SK-N-SH (cell line): Measurements from ENCODE around the gene NT5DC3. TPM values are rescaled to one million over a fixed set of nuclear protein-coding genes. Genes with fewer than 3 reads are reported as not detected.

ENCODE experiments used
- CTCF ChIA-PET: fragments of 300-600, 350-600 bp; formaldehyde crosslinking; extraction: SDS; loops from one replicate; lab custom pipeline; 2021; lab: Yijun Ruan, JAX
- POLR2A ChIA-PET: fragments of 350-600 bp; sonication (Branson Sonifier 250); formaldehyde crosslinking; extraction: SDS; loops from one replicate; lab custom pipeline; 2020; ENCODE audit warnings: antibody characterized with exemption, inconsistent platforms; lab: Yijun Ruan, JAX
- DNase-seq: peaks from one replicate; pipeline ENCODE4 v3.0.0; 2012
- H2AFZ ChIP-seq: fragments of 200-600 bp; sonication (generic); 2 replicates; pipeline ENCODE4 v1.8.1; 2016; ENCODE audit warnings: antibody characterized with exemption, mild to moderate bottlenecking, low read depth
- H3F3A ChIP-seq: fragments of 200-600 bp; sonication (generic); replicated peaks from 2 replicates; pipeline ENCODE3; 2016; ENCODE audit warnings: antibody characterized with exemption, mild to moderate bottlenecking; ENCODE audit not compliant: insufficient read depth
- H3K27ac ChIP-seq, 2 experiments: fragments of 200-500 bp in 1 of 2; fragments of 200-600 bp in 1 of 2; sonication (Bioruptor generic) in 1 of 2; sonication (generic), shearing (Covaris generic) in 1 of 2; 2 replicates each; pipeline versions ENCODE4 v1.5.1 to v1.6.1; 2014 to 2016; ENCODE audit warnings: low read depth in 2 of 2, inconsistent platforms in 1 of 2, low read length in 1 of 2, mild to moderate bottlenecking in 1 of 2, mixed read lengths in 1 of 2
- H3K27me3 ChIP-seq: fragments of 200-600 bp; sonication (generic), shearing (Covaris generic); 2 replicates; pipeline ENCODE4 v1.6.1; 2016; ENCODE audit warnings: mixed run types; ENCODE audit not compliant: insufficient read depth
- H3K36me3 ChIP-seq, 2 experiments: fragments of 200-500 bp in 1 of 2; fragments of 200-600 bp in 1 of 2; sonication (Bioruptor generic) in 1 of 2; sonication (generic) in 1 of 2; replicated peaks in 1 of 2; 2 replicates each; pipeline versions ENCODE3 to v1.5.1; 2014 to 2016; ENCODE audit warnings: low read length in 1 of 2, mild to moderate bottlenecking in 1 of 2; ENCODE audit not compliant: insufficient read depth in 2 of 2, control insufficient read depth in 1 of 2
- H3K4me1 ChIP-seq, 2 experiments: fragments of 200-500 bp in 1 of 2; fragments of 200-600 bp in 1 of 2; sonication (Bioruptor generic) in 1 of 2; sonication (generic), shearing (Covaris generic) in 1 of 2; 2 replicates each; pipeline versions ENCODE4 v1.5.1 to v1.6.1; 2014 to 2016; ENCODE audit warnings: low read depth in 1 of 2, low read length in 1 of 2, mixed run types in 1 of 2; ENCODE audit not compliant: insufficient read depth in 2 of 2, control insufficient read depth in 1 of 2
- H3K4me2 ChIP-seq: fragments of 200-600 bp; sonication (generic), shearing (Covaris generic); 2 replicates; pipeline ENCODE4 v1.6.1; 2017; ENCODE audit warnings: mixed run types
- H3K4me3 ChIP-seq, 2 experiments: fragments of 200-500 bp in 1 of 2; fragments of 200-600 bp in 1 of 2; sonication (Bioruptor generic) in 1 of 2; sonication (generic), shearing (Covaris generic) in 1 of 2; 2 replicates each; pipeline versions ENCODE4 v1.5.1 to v1.8.1; 2014 to 2016; ENCODE audit warnings: low read depth in 2 of 2, inconsistent platforms in 1 of 2, low read length in 1 of 2, mild to moderate bottlenecking in 1 of 2, mixed read lengths in 1 of 2, moderate library complexity in 1 of 2
- H3K79me2 ChIP-seq: fragments of 200-600 bp; sonication (generic); 2 replicates; pipeline ENCODE4 v1.8.1; 2017; ENCODE audit warnings: mild to moderate bottlenecking; ENCODE audit not compliant: insufficient read depth
- H3K9ac ChIP-seq: fragments of 200-600 bp; sonication (generic); 2 replicates; pipeline ENCODE4 v1.6.1; 2017; ENCODE audit warnings: mixed run types
- H3K9me2 ChIP-seq: fragments of 200-600 bp; sonication (generic); 2 replicates; pipeline ENCODE4 v1.6.1; 2017; ENCODE audit warnings: mixed run types
- H3K9me3 ChIP-seq: fragments of 200-600 bp; sonication (generic); 2 replicates; pipeline ENCODE4 v1.6.1; 2017; ENCODE audit warnings: mixed run types, mild to moderate bottlenecking, moderate library complexity
- H4K20me1 ChIP-seq: fragments of 200-600 bp; sonication (generic); 2 replicates; pipeline ENCODE4 v1.6.1; 2017; ENCODE audit warnings: mild to moderate bottlenecking, mixed run types; ENCODE audit not compliant: insufficient read depth
- MAX ChIP-seq: IDR thresholded peaks from 2 replicates; pipeline ENCODE4 v1.4.0; 2012; ENCODE audit warnings: low read depth
- MXI1 ChIP-seq: IDR thresholded peaks from 2 replicates; pipeline ENCODE4 v1.6.1; 2012; ENCODE audit warnings: mild to moderate bottlenecking, low read depth, low read length, improper control_type of control experiment
- NRF1 ChIP-seq: IDR thresholded peaks from 2 replicates; pipeline ENCODE4 v1.6.1; 2012; ENCODE audit warnings: low read depth, mild to moderate bottlenecking, low read length
- POLR2AphosphoS5 ChIP-seq: IDR thresholded peaks from 2 replicates; pipeline ENCODE4 v1.6.1; 2012; ENCODE audit warnings: low read depth, low read length
- REST ChIP-seq: IDR thresholded peaks from 2 replicates; pipeline ENCODE4 v1.6.1; 2012; ENCODE audit warnings: mild to moderate bottlenecking, low read depth, low read length, moderate library complexity
- SMC3 ChIP-seq: IDR thresholded peaks from 2 replicates; pipeline ENCODE4 v1.6.1; 2012; ENCODE audit warnings: low read depth, low read length, improper control_type of control experiment
- TAF1 ChIP-seq: IDR thresholded peaks from 2 replicates; pipeline ENCODE4 v1.6.1; 2012; ENCODE audit warnings: low read depth, mild to moderate bottlenecking, low read length, moderate library complexity, borderline replicate concordance
- USF1 ChIP-seq: IDR thresholded peaks from 2 replicates; pipeline ENCODE4 v1.4.0; 2012; ENCODE audit warnings: low read depth, borderline replicate concordance
- USF2 ChIP-seq: fragments of 150-350 bp; IDR thresholded peaks from 2 replicates; pipeline ENCODE4 v1.6.1; 2017; ENCODE audit warnings: antibody characterized with exemption, low read length, low read depth, borderline replicate concordance
- WGBS: methylation state at CpG from one replicate; pipeline ENCODE4 v1.1.6; 2017; ENCODE audit warnings: low lambda C conversion rate; 5-methylcytosine and 5-hydroxymethylcytosine counted together
- polyA plus RNA-seq, 3 experiments: library from polyadenylated mRNA; depleted of rRNA; stranded (reverse); fragments of >200 nt; gene quantifications; 2 replicates each; pipeline ENCODE4 v1.2.3, GENCODE V29; 2012

NT5DC3 gene
- polyA plus RNA-seq (2012; rRNA removed) = 11.0 and 12.5 TPM in 2 replicates
- 11.2 and 11.3 TPM in 2 replicates for polyA plus RNA-seq (2012; cell fraction: cytosol; rRNA removed)
- polyA plus RNA-seq (2012; cell fraction: nucleus; rRNA removed) = 20.5 and 29.5 TPM in 2 replicates

GRCh38 chr12:103840876-103841689 is at the start of gene NT5DC3:
NT5DC3 (minus strand) TSS chr12:103841234; CDS start chr12:103841156, 78 bp downstream.
- POLR2A ChIA-PET = interaction anchor here (0.7 to 1.6 kb wide), 5 partner anchors 9 to 297 kb away, joined by 3 to 9 read pairs (median 4); partner anchors contain the start of genes HSP90B1, NFYB and TDG
- Histone ChIP-seq H3K9me2 (no peaks in the 10 kb centered on the region), H3K9me3 (no peaks in the 10 kb centered on the region), H3K79me2 (peaks cover 47% of the 10 kb centered on the region), H3K27me3 (no peaks in the 10 kb centered on the region), H3K27ac (peak within 1 kb of the TSS; percentile 44 to 65; a peak in 2 of 4 replicates), H3K36me3 (peaks cover 0 to 3% of the 10 kb centered on the region in 2 experiments), H3K4me1 (peaks cover 5 to 11% of the 10 kb centered on the region in 2 experiments; a peak in 2 of 4 replicates), H2AFZ (peak within 1 kb of the TSS; percentile 78), H3K4me3 (peak within 1 kb of the TSS; percentile 75 to 84), H3F3A (no peaks in the 10 kb centered on the region), H3K9ac (peak within 1 kb of the TSS; percentile 90), H4K20me1 (peaks cover 17% of the 10 kb centered on the region), H3K4me2 (peak within 1 kb of the TSS; percentile 82)
- 2% methylated on average over 23 of the region's 86 CpGs for WGBS
- TF ChIP-seq USF1 = peak; percentile 83
- no peak for TF ChIP-seq USF2
- peak; percentile 96 for TF ChIP-seq MAX
- peak; percentile 84 for TF ChIP-seq POLR2AphosphoS5
- TF ChIP-seq MXI1 = peak; percentile 98
- 0 out of 2 replicates have a peak, but pooled peaks have one; percentile 47 for TF ChIP-seq REST
- TF ChIP-seq TAF1 = peak; percentile 91
- peak; percentile 45 for TF ChIP-seq NRF1
- TF ChIP-seq SMC3 = no peak
- DNase-seq = peak; percentile 97
- CTCF ChIA-PET = interaction anchor here (0.6 to 1.3 kb wide), 5 partner anchors 10 to 208 kb away, joined by 3 to 4 read pairs (median 3); no protein-coding TSS in a partner anchor
